Uterus (tissue), 2 donors: ENCODE data around the gene CTIF.

ENCODE experiments used
- POLR2A ChIP-seq, 2 donors: fragments of 450-650 bp; IDR thresholded peaks; one replicate each; pipeline ENCODE4 v1.6.1; 2016; ENCODE audit warnings: antibody characterized with exemption in 2 of 2, mild to moderate bottlenecking in 1 of 2, moderate library complexity in 1 of 2
- TF ChIP-seq, protein P1 (sequence below), 4 experiments: fragments of 200-600 bp in 2 of 4; fragments of 450-650 bp in 2 of 4; sonication (generic) in 2 of 4; IDR thresholded peaks; one replicate each; pipeline ENCODE4 v1.5.1; 2016 to 2019; ENCODE audit warnings: antibody characterized with exemption in 4 of 4, mild to moderate bottlenecking in 2 of 4, moderate library complexity in 1 of 4

GRCh38 chr18:48729404-48729803, 190.6 kb downstream of the CTIF start:
- TF ChIP-seq, protein P1, sequence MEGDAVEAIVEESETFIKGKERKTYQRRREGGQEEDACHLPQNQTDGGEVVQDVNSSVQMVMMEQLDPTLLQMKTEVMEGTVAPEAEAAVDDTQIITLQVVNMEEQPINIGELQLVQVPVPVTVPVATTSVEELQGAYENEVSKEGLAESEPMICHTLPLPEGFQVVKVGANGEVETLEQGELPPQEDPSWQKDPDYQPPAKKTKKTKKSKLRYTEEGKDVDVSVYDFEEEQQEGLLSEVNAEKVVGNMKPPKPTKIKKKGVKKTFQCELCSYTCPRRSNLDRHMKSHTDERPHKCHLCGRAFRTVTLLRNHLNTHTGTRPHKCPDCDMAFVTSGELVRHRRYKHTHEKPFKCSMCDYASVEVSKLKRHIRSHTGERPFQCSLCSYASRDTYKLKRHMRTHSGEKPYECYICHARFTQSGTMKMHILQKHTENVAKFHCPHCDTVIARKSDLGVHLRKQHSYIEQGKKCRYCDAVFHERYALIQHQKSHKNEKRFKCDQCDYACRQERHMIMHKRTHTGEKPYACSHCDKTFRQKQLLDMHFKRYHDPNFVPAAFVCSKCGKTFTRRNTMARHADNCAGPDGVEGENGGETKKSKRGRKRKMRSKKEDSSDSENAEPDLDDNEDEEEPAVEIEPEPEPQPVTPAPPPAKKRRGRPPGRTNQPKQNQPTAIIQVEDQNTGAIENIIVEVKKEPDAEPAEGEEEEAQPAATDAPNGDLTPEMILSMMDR (IDR thresholded peaks at IDR 0.05) = no peak
- no peak for TF ChIP-seq POLR2A (IDR thresholded peaks at IDR 0.05)
